HEK293 (cell line): ENCODE data around the gene SRMS.

ENCODE experiments used
- CTCF ChIA-PET: fragments of 350-600 bp; formaldehyde crosslinking; extraction: SDS; loops from one replicate; lab custom pipeline; 2021; ENCODE audit warnings: antibody characterized with exemption; lab: Yijun Ruan, JAX
- POLR2A ChIA-PET: fragments of 300-600 bp; formaldehyde crosslinking; extraction: SDS; loops from one replicate; lab custom pipeline; 2020; ENCODE audit warnings: antibody characterized with exemption, inconsistent platforms; lab: Yijun Ruan, JAX
- H3K27ac ChIP-seq: fragments of 200-500 bp; sonication (Bioruptor generic); 2 replicates; pipeline ENCODE4 v1.5.1; 2014; ENCODE audit warnings: low read depth, low read length, control low read depth, inconsistent platforms; ENCODE audit errors: extremely low read depth
- H3K36me3 ChIP-seq, 2 experiments: fragments of 200-500 bp in 1 of 2; sonication (Bioruptor generic) in 1 of 2; 1 replicate in 1 of 2; 2 replicates in 1 of 2; pipeline ENCODE4 v1.5.1; 2014 to 2017; ENCODE audit warnings: inconsistent platforms in 2 of 2, low read length in 2 of 2; ENCODE audit not compliant: control insufficient read depth in 2 of 2, insufficient read depth in 1 of 2
- H3K4me1 ChIP-seq: fragments of 200-500 bp; sonication (Bioruptor generic); 2 replicates; pipeline ENCODE4 v1.5.1; 2014; ENCODE audit warnings: mild to moderate bottlenecking, low read length, inconsistent platforms; ENCODE audit not compliant: control insufficient read depth, insufficient read depth
- H3K4me3 ChIP-seq: 2 replicates; pipeline ENCODE4 v1.5.1; 2011; ENCODE audit warnings: low read depth, mild to moderate bottlenecking, control low read depth, low read length, moderate library complexity
- H3K9me3 ChIP-seq: fragments of 200-500 bp; sonication (Bioruptor generic); 2 replicates; pipeline ENCODE4 v1.5.1; 2014; ENCODE audit warnings: low read depth, low read length, inconsistent platforms; ENCODE audit not compliant: control insufficient read depth, insufficient read depth
- GFI1B ChIP-seq: fragments of 450-650 bp; formaldehyde crosslinking; IDR thresholded peaks from 2 replicates; pipeline ENCODE4 v1.5.1; 2016; ENCODE audit warnings: missing biosample characterization, missing genetic modification characterization
- GLIS1 ChIP-seq: fragments of 450-650 bp; formaldehyde crosslinking; IDR thresholded peaks from 2 replicates; pipeline ENCODE4 v1.5.1; 2016; ENCODE audit warnings: missing biosample characterization, missing genetic modification characterization
- GLIS2 ChIP-seq: fragments of 450-650 bp; formaldehyde crosslinking; IDR thresholded peaks from 2 replicates; pipeline ENCODE4 v1.5.1; 2016; ENCODE audit warnings: missing biosample characterization, missing genetic modification characterization
- HOXD13 ChIP-seq: sonication (generic); formaldehyde crosslinking; IDR thresholded peaks from 2 replicates; pipeline ENCODE4 v1.8.0; 2022; ENCODE audit warnings: missing genetic modification reagents, borderline replicate concordance
- SETDB1 ChIP-seq: IDR thresholded peaks from one replicate; pipeline ENCODE4 v1.6.1; 2017; ENCODE audit warnings: mild to moderate bottlenecking, low read length, moderate library complexity, mixed read lengths; ENCODE audit not compliant: insufficient read length
- SP3 ChIP-seq: fragments of 450-650 bp; formaldehyde crosslinking; IDR thresholded peaks from 2 replicates; pipeline ENCODE4 v1.5.1; 2016; ENCODE audit warnings: missing biosample characterization, missing genetic modification characterization
- TCF7L2 ChIP-seq: IDR thresholded peaks from 2 replicates; pipeline ENCODE4 v1.6.1; 2011; ENCODE audit warnings: low read depth, mild to moderate bottlenecking, inconsistent platforms, low read length, moderate library complexity, borderline replicate concordance
- ZBTB49 ChIP-seq: fragments of 450-650 bp; formaldehyde crosslinking; IDR thresholded peaks from 2 replicates; pipeline ENCODE4 v1.5.1; 2016; ENCODE audit warnings: missing biosample characterization, missing genetic modification characterization, low read depth
- ZIC2 ChIP-seq: fragments of 450-650 bp; formaldehyde crosslinking; IDR thresholded peaks from 2 replicates; pipeline ENCODE4 v1.5.1; 2016; ENCODE audit warnings: missing biosample characterization, missing genetic modification characterization
- ZNF214 ChIP-seq: fragments of 450-650 bp; formaldehyde crosslinking; IDR thresholded peaks from 2 replicates; pipeline ENCODE4 v1.5.1; 2017; ENCODE audit warnings: missing biosample characterization, mild to moderate bottlenecking, missing genetic modification characterization, borderline replicate concordance
- ZNF239 ChIP-seq: fragments of 450-650 bp; formaldehyde crosslinking; IDR thresholded peaks from 2 replicates; pipeline ENCODE4 v1.5.1; 2016; ENCODE audit warnings: missing biosample characterization, missing genetic modification characterization
- ZNF266 ChIP-seq: fragments of 450-650 bp; formaldehyde crosslinking; IDR thresholded peaks from 2 replicates; pipeline ENCODE4 v1.5.1; 2016; ENCODE audit warnings: missing biosample characterization, missing genetic modification characterization, low read depth
- ZNF302 ChIP-seq: fragments of 450-650 bp; formaldehyde crosslinking; IDR thresholded peaks from 2 replicates; pipeline ENCODE4 v1.5.1; 2016; ENCODE audit warnings: missing biosample characterization, missing genetic modification characterization, low read depth
- ZNF311 ChIP-seq: fragments of 450-650 bp; formaldehyde crosslinking; IDR thresholded peaks from 2 replicates; pipeline ENCODE4 v1.5.1; 2017; ENCODE audit warnings: missing biosample characterization, missing genetic modification characterization, borderline replicate concordance
- ZNF341 ChIP-seq: fragments of 450-650 bp; formaldehyde crosslinking; IDR thresholded peaks from 2 replicates; pipeline ENCODE4; 2016; ENCODE audit warnings: low read depth, missing biosample characterization, missing genetic modification characterization
- ZNF350 ChIP-seq: fragments of 450-650 bp; formaldehyde crosslinking; IDR thresholded peaks from 2 replicates; pipeline ENCODE4 v1.5.0; 2017; ENCODE audit warnings: missing biosample characterization, mild to moderate bottlenecking, missing genetic modification characterization
- ZNF398 ChIP-seq: fragments of 450-650 bp; formaldehyde crosslinking; IDR thresholded peaks from 2 replicates; pipeline ENCODE4 v1.5.1; 2017; ENCODE audit warnings: missing biosample characterization, missing genetic modification characterization
- ZNF510 ChIP-seq: fragments of 450-650 bp; formaldehyde crosslinking; IDR thresholded peaks from 2 replicates; pipeline ENCODE4 v1.5.1; 2018; ENCODE audit warnings: mild to moderate bottlenecking, missing genetic modification characterization, missing biosample characterization; ENCODE audit not compliant: insufficient replicate concordance
- ZNF561 ChIP-seq: fragments of 450-650 bp; IDR thresholded peaks from 2 replicates; pipeline ENCODE4 v1.5.1; 2018; ENCODE audit warnings: missing biosample characterization, missing genetic modification characterization, borderline replicate concordance
- ZNF610 ChIP-seq: fragments of 450-650 bp; formaldehyde crosslinking; IDR thresholded peaks from 2 replicates; pipeline ENCODE4 v1.5.1; 2016; ENCODE audit warnings: missing biosample characterization, missing genetic modification characterization, borderline replicate concordance
- ZNF677 ChIP-seq: fragments of 450-650 bp; IDR thresholded peaks from 2 replicates; pipeline ENCODE4 v1.5.0; 2018; ENCODE audit warnings: missing biosample characterization, mild to moderate bottlenecking, missing genetic modification characterization, moderate library complexity
- ZNF768 ChIP-seq: fragments of 450-650 bp; formaldehyde crosslinking; IDR thresholded peaks from 2 replicates; pipeline ENCODE4 v1.5.1; 2018; ENCODE audit warnings: missing biosample characterization, mild to moderate bottlenecking, missing genetic modification characterization
- ZNF791 ChIP-seq: fragments of 450-650 bp; formaldehyde crosslinking; IDR thresholded peaks from 2 replicates; pipeline ENCODE4 v1.5.1; 2016; ENCODE audit warnings: missing biosample characterization, missing genetic modification characterization
- TF ChIP-seq, protein P1 (sequence below): fragments of 450-650 bp; formaldehyde crosslinking; IDR thresholded peaks from 2 replicates; pipeline ENCODE4 v1.5.1; 2016; ENCODE audit warnings: missing biosample characterization, missing genetic modification characterization
- TF ChIP-seq, protein P2 (sequence below): fragments of 450-650 bp; formaldehyde crosslinking; IDR thresholded peaks from 2 replicates; pipeline ENCODE4 v1.5.1; 2016; ENCODE audit warnings: missing biosample characterization, missing genetic modification characterization
- TF ChIP-seq, protein P3 (sequence below): fragments of 450-650 bp; formaldehyde crosslinking; IDR thresholded peaks from 2 replicates; pipeline ENCODE4 v1.5.1; 2016; ENCODE audit warnings: missing biosample characterization, missing genetic modification characterization

Gene SRMS

DNA sequence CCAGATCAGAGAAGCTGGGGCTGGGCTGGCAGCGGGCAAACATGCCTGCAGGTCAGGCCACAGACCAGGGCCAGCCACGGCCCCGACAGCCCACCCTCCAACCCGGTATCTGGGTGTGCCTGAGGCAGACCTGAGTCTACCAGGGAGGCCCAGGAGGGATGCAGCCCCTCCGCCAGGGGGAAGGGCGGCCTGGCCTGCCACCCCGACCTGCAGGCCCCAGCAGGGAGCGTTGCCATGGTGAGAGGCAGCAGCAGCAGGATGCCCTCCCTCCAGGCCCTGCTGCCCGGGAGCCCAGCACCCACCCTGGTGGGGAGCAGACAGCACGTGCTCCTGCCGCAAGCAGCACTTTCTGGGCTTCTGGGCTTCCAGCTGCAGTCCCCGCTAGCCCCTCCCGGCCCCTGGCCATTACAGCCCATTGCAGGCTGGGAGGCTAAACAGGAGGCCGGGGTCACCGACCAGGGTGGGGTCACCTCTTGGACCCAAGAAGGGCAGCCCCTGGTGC, 44.8 kb downstream of the SRMS start:
- TF ChIP-seq GLIS1 (tag by site-specific recombination) (peak; percentile 24; the same call in 1 of the 2 replicates), ZIC2 (tag by site-specific recombination) (peak; percentile 87), ZNF610 (tag by site-specific recombination) (no peak), ZNF561 (tag by site-specific recombination) (no peak)
- ChIA-PET CTCF (interaction anchor here (0.6 to 0.7 kb wide), 2 partner anchors 279 to 288 kb away, joined by 3 to 4 read pairs; no protein-coding TSS in a partner anchor), POLR2A (interaction anchor here (0.7 to 0.8 kb wide), 2 partner anchors 21 to 149 kb away, joined by 3 to 4 read pairs; no protein-coding TSS in a partner anchor)
- H3K4me1 ChIP-seq = no peaks in the 10 kb centered on the region
- H3K27ac ChIP-seq = no peak overlapping the region
- H3K9me3 ChIP-seq = no peaks in the 10 kb centered on the region
- no peak overlapping the region for H3K4me3 ChIP-seq
- H3K36me3 ChIP-seq = no peaks in the 10 kb centered on the region

DNA sequence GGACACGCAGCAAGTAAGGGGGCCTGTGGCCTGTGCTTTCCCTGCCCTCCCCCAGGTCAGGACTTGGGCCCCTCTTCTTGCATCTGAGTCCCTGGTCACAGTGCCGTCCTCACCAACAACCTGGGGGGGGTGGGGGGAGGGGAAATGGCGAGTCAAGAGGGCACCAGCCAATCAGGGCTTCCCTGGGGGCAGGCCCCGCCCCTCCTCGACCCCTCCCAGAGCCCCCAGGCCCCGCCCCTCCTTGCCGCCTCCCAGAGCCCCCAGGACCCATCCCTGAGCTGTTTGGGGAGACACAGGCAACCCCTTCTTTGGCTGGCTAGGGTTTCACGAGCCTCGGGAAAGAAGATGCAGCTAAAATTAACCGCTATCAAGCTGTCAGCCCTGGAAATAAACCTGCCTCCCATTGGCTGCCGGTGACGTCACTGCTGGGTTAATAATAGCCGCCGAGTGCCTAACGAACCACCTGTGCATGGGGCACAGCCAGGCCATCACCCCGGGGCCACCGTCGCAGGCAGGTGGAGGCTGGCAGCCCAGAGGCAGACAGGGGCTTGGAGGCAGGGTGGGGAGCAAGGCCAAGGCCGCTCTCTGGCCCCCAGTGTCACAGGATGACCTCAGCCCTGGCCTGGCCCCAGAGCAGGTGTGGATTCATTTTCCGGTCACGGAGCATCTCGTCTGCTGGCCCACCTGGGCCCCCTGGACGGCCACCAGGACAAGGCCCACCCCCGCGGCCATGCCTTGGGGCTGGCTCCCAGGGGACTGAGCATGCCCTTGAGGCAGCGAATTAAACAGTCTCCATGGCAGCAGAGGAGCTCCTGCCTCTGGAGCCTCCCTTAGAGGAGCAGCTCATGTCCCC, 45.5 kb downstream of the SRMS start:
- Histone ChIP-seq H3K4me3 (no peak overlapping the region), H3K36me3 (peaks cover 0 to 6% of the 10 kb centered on the region in 2 experiments; a peak in 1 of 3 replicates), H3K4me1 (no peaks in the 10 kb centered on the region), H3K9me3 (no peaks in the 10 kb centered on the region), H3K27ac (no peak overlapping the region)
- ChIA-PET POLR2A (interaction anchor here (0.7 to 0.8 kb wide), 2 partner anchors 21 to 143 kb away, joined by 3 to 4 read pairs; no protein-coding TSS in a partner anchor), CTCF (interaction anchor here (0.6 kb wide), 2 partner anchors 278 to 320 kb away, joined by 3 read pairs; no protein-coding TSS in a partner anchor)
- TF ChIP-seq, protein P1, sequence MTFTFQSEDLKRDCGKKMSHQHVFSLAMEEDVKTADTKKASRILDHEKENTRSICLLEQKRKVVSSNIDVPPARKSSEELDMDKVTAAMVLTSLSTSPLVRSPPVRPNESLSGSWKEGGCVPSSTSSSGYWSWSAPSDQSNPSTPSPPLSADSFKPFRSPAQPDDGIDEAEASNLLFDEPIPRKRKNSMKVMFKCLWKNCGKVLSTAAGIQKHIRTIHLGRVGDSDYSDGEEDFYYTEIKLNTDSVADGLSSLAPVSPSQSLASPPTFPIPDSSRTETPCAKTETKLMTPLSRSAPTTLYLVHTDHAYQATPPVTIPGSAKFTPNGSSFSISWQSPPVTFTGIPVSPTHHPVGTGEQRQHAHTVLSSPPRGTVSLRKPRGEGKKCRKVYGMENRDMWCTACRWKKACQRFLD (tag by site-specific recombination) = no peak
- TF ChIP-seq SP3 (tag by site-specific recombination) (peak; percentile 59), ZNF768 (tag by site-specific recombination) (no peak; the same call in 1 of the 2 replicates), GFI1B (no peak), ZNF791 (tag by site-specific recombination) (no peak), ZNF677 (tag by site-specific recombination) (no peak), SETDB1 (no peak), HOXD13 (CRISPR knock-in tag) (no peak), ZNF266 (tag by site-specific recombination) (no peak), ZNF398 (no peak), ZNF214 (tag by site-specific recombination) (no peak), ZNF302 (tag by site-specific recombination) (no peak), ZBTB49 (tag by site-specific recombination) (no peak), TCF7L2 (no peak), ZNF350 (tag by site-specific recombination) (no peak), ZNF311 (no peak), ZNF341 (no peak; the same call in 1 of the 2 replicates), GLIS2 (tag by site-specific recombination) (peak; percentile 15), ZNF510 (no peak), ZNF239 (no peak)
- TF ChIP-seq, protein P2, sequence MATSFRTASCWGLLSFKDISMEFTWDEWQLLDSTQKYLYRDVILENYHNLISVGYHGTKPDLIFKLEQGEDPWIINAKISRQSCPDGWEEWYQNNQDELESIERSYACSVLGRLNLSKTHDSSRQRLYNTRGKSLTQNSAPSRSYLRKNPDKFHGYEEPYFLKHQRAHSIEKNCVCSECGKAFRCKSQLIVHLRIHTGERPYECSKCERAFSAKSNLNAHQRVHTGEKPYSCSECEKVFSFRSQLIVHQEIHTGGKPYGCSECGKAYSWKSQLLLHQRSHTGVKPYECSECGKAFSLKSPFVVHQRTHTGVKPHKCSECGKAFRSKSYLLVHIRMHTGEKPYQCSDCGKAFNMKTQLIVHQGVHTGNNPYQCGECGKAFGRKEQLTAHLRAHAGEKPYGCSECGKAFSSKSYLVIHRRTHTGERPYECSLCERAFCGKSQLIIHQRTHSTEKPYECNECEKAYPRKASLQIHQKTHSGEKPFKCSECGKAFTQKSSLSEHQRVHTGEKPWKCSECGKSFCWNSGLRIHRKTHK (tag by site-specific recombination) = no peak
- TF ChIP-seq, protein P3, sequence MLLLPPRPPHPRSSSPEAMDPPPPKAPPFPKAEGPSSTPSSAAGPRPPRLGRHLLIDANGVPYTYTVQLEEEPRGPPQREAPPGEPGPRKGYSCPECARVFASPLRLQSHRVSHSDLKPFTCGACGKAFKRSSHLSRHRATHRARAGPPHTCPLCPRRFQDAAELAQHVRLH (tag by site-specific recombination) = no peak
